Measurements from ENCODE around the gene RTEL1.
A peak's percentile ranks its signal among the peaks of the same experiment; 100 is the strongest.

The RTEL1 gene

GRCh38 chr20:63672666-63673065 lies 14.6 kb downstream of the RTEL1 start:
- no peak for DNase-seq

GRCh38 chr20:63673951-63674350 lies 15.8 kb downstream of the RTEL1 start:
- no peak for DNase-seq

GRCh38 chr20:63675681-63676368 lies 17.7 kb downstream of the RTEL1 start:
- no peak for DNase-seq

GRCh38 chr20:63678071-63678470 lies 20.0 kb downstream of the RTEL1 start:
- DNase-seq, result no peak

GRCh38 chr20:63678667-63679465 lies 20.8 kb downstream of the RTEL1 start:
- no peak for DNase-seq

- DNase-seq, result no peak
These were observed 21.7 kb downstream of the RTEL1 start for GRCh38 chr20:63679799-63680305.

GRCh38 chr20:63680427-63680826 lies 22.3 kb downstream of the RTEL1 start:
- DNase-seq, result no peak

GRCh38 chr20:63680857-63681608 lies 22.9 kb downstream of the RTEL1 start:
- no peak for DNase-seq

GRCh38 chr20:63681609-63682142 lies 23.6 kb downstream of the RTEL1 start:
- no peak for DNase-seq

- DNase-seq, result no peak
These were observed 24.4 kb downstream of the RTEL1 start for GRCh38 chr20:63682384-63683139.

GRCh38 chr20:63685269-63686026 lies 27.3 kb downstream of the RTEL1 start:
- no peak for DNase-seq

- DNase-seq, result no peak
These were observed 28.0 kb downstream of the RTEL1 start for GRCh38 chr20:63686094-63686491.

- peak; percentile 70 for DNase-seq
These were observed 28.6 kb downstream of the RTEL1 start for GRCh38 chr20:63686492-63687321.

GRCh38 chr20:63687419-63688178 lies 29.5 kb downstream of the RTEL1 start:
- DNase-seq, result no peak

- no peak for DNase-seq
These were observed 30.3 kb downstream of the RTEL1 start for GRCh38 chr20:63688228-63689045.

- no peak for DNase-seq
These were observed 31.2 kb downstream of the RTEL1 start for GRCh38 chr20:63689046-63690002.

GRCh38 chr20:63690003-63690897 lies 32.1 kb downstream of the RTEL1 start:
- no peak for DNase-seq

Measured in hematopoietic multipotent progenitor cell treated with erythropoietin and hydrocortisone succinate and interleukin-3 and kit ligand, for 6 days (in vitro differentiated cells).